Panc1 (cell line): ENCODE data around the gene NXPH4. TPM values are rescaled to one million over a fixed set of nuclear protein-coding genes. Genes with fewer than 3 reads are reported as not detected.

ENCODE experiments used
- ATAC-seq: fragments of 200-7000 bp; cut with Tn5 transposase; 2 replicates; pipeline ENCODE4 v1.9.1; 2020; ENCODE audit warnings: mild to moderate bottlenecking, moderate library complexity
- BruUV-seq: library from RNA; stranded (reverse); fragments of 400-500 nt; replicated peaks from 2 replicates; lab custom pipeline; 2021; lab: Mats Ljungman, UMichigan
- CTCF ChIA-PET: fragments of 300-600 bp; sonication (Branson Sonifier 250); formaldehyde crosslinking; loops from one replicate; lab custom pipeline; 2022; ENCODE audit warnings: antibody characterized with exemption; lab: Charles Lee
- POLR2A ChIA-PET: fragments of 300-600 bp; sonication (Branson Sonifier 250); formaldehyde crosslinking; loops from one replicate; lab custom pipeline; 2022; ENCODE audit warnings: antibody characterized with exemption; lab: Charles Lee
- DNase-seq: peaks from one replicate; pipeline ENCODE4 v3.0.0-alpha.2; 2010; ENCODE audit warnings: low read depth, low spot score
- H3K27ac ChIP-seq: 2 replicates; pipeline ENCODE4 v1.5.1; 2011; ENCODE audit warnings: mild to moderate bottlenecking, low read length, inconsistent platforms
- H3K27me3 ChIP-seq: fragments of 200-500 bp; sonication (Bioruptor generic); 2 replicates; pipeline ENCODE4 v1.6.0; 2014; ENCODE audit warnings: low read length, inconsistent platforms; ENCODE audit not compliant: control insufficient read depth, insufficient read depth
- H3K36me3 ChIP-seq: fragments of 200-500 bp; sonication (Bioruptor generic); 2 replicates; pipeline ENCODE4 v1.5.1; 2014; ENCODE audit warnings: inconsistent platforms, mild to moderate bottlenecking, low read length, moderate library complexity; ENCODE audit not compliant: control insufficient read depth, insufficient read depth
- H3K4me1 ChIP-seq: 2 replicates; pipeline ENCODE4 v1.5.1; 2011; ENCODE audit warnings: inconsistent platforms, mild to moderate bottlenecking, low read length, moderate library complexity; ENCODE audit not compliant: control insufficient read depth, insufficient read depth
- H3K4me3 ChIP-seq, 2 experiments: 2 replicates each; pipeline ENCODE4 v1.5.1; 2011 to 2012; ENCODE audit warnings: low read depth in 2 of 2, low read length in 2 of 2, mild to moderate bottlenecking in 2 of 2, inconsistent platforms in 1 of 2, moderate library complexity in 1 of 2
- H3K9me3 ChIP-seq: fragments of 200-500 bp; sonication (Bioruptor generic); 2 replicates; pipeline ENCODE4 v1.5.1; 2014; ENCODE audit warnings: low read depth, mild to moderate bottlenecking, inconsistent platforms, low read length, moderate library complexity; ENCODE audit not compliant: control insufficient read depth, insufficient read depth
- CTCF ChIP-seq: fragments of 450-650 bp; IDR thresholded peaks from 2 replicates; pipeline ENCODE4 v1.5.1; 2017; ENCODE audit warnings: mild to moderate bottlenecking
- POLR2AphosphoS5 ChIP-seq: IDR thresholded peaks from 2 replicates; pipeline ENCODE4 v1.6.1; 2012; ENCODE audit warnings: mild to moderate bottlenecking, low read depth, low read length, moderate library complexity
- REST ChIP-seq, 2 experiments: IDR thresholded peaks; 2 replicates each; pipeline ENCODE4 v1.6.1; 2011 to 2012; ENCODE audit warnings: low read depth in 2 of 2, control low read depth in 1 of 2, low read length in 1 of 2, mild to moderate bottlenecking in 1 of 2, moderate library complexity in 1 of 2; ENCODE audit not compliant: insufficient read depth in 1 of 2
- SIN3A ChIP-seq: IDR thresholded peaks from 2 replicates; pipeline ENCODE4 v1.6.1; 2012; ENCODE audit warnings: low read depth, mild to moderate bottlenecking, low read length, moderate library complexity, borderline replicate concordance; ENCODE audit not compliant: insufficient read depth
- TCF7L2 ChIP-seq: IDR thresholded peaks from 2 replicates; pipeline ENCODE4 v1.6.1; 2011; ENCODE audit warnings: mild to moderate bottlenecking, low read depth, low read length, inconsistent platforms
- in situ Hi-C: cut with HindIII; loops from 2 replicates; pipeline ENCODE4 v1.10.0; 2016; ENCODE audit warnings: low sequenced_read_pairs, low pct_unique_long_range_greater_than_20kb
- intact Hi-C: fragments of 100-400 bp; cut with micrococcal nuclease; formaldehyde crosslinking; loops from one replicate; pipeline ENCODE4 v1.10.0; 2022; ENCODE audit not compliant: unreplicated experiment
- total RNA-seq: library from RNA; stranded (reverse); gene quantifications from one replicate; pipeline ENCODE4 v1.2.1, GENCODE V29; 2021; ENCODE audit not compliant: unreplicated experiment

NXPH4 gene
- total RNA-seq, 1 experiment from 2014 or later: 2.1 TPM

- no peaks in the 10 kb centered on the region for H3K9me3 ChIP-seq
- DNase-seq (no peak), ATAC-seq (no peak)
- in situ Hi-C loops: no loop called here
- ChIA-PET POLR2A (no interaction called here), CTCF (no interaction called here)
- no peaks in the 10 kb centered on the region for H3K36me3 ChIP-seq
- no peaks in the 10 kb centered on the region; the same call in 1 of the 2 replicates for H3K4me1 ChIP-seq
- no TSS peak for BruUV-seq
- no peak overlapping the region for H3K27ac ChIP-seq
- TF ChIP-seq SIN3A (no peak), REST (IDR thresholded peaks at IDR 0.05; ENCODE audit: insufficient read depth in 1 of 2, low read depth in 2 of 2, low read length in 1 of 2) (no peak), TCF7L2 (no peak), CTCF (no peak), POLR2AphosphoS5 (no peak)
- intact Hi-C loops: no loop called here
- H3K27me3 ChIP-seq: no peaks in the 10 kb centered on the region
- no peak overlapping the region for H3K4me3 ChIP-seq
These were observed 48.5 kb upstream of the NXPH4 start for GRCh38 chr12:57168058-57168457.

- no TSS peak for BruUV-seq
- H3K27me3 ChIP-seq: no peaks in the 10 kb centered on the region
- intact Hi-C loops (no loop called here), in situ Hi-C loops (no loop called here)
- H3K27ac ChIP-seq: no peak overlapping the region
- POLR2A ChIA-PET: no interaction called here
- H3K4me3 ChIP-seq: no peak overlapping the region
- H3K36me3 ChIP-seq: no peaks in the 10 kb centered on the region
- TF ChIP-seq TCF7L2 (no peak), REST (IDR thresholded peaks at IDR 0.05; ENCODE audit: insufficient read depth in 1 of 2, low read depth in 2 of 2, low read length in 1 of 2) (no peak), SIN3A (no peak)
- H3K4me1 ChIP-seq: no peaks in the 10 kb centered on the region; the same call in 1 of the 2 replicates
- ATAC-seq (no peak), DNase-seq (no peak)
- CTCF ChIA-PET: no interaction called here
- H3K9me3 ChIP-seq: no peaks in the 10 kb centered on the region
These were observed 47.4 kb upstream of the NXPH4 start for GRCh38 chr12:57169046-57169795.
